Rectal smooth muscle tissue (tissue), 1 donor: Measurements from ENCODE around the gene LRP1B.
"Not testable (repeated sequence)": the region's sequence is repeated elsewhere in the genome, so short reads cannot be mapped to it uniquely, and the experiment has no call there.

Experiments used
- H3K27ac ChIP-seq: one replicate; pipeline ENCODE4 v1.7.0; 2013; ENCODE audit warnings: low read depth, low read length, inconsistent platforms
- H3K27me3 ChIP-seq: one replicate; pipeline ENCODE4 v1.7.0; 2013; ENCODE audit warnings: low read length; ENCODE audit not compliant: control insufficient read depth, insufficient read depth
- H3K36me3 ChIP-seq: one replicate; pipeline ENCODE4 v1.7.0; 2013; ENCODE audit warnings: low read length; ENCODE audit not compliant: control insufficient read depth, insufficient read depth
- H3K4me1 ChIP-seq: one replicate; pipeline ENCODE4 v1.7.0; 2013; ENCODE audit warnings: low read length; ENCODE audit not compliant: control insufficient read depth, insufficient read depth
- H3K4me3 ChIP-seq: one replicate; pipeline ENCODE4 v1.7.0; 2013; ENCODE audit warnings: low read length
- H3K9ac ChIP-seq: one replicate; pipeline ENCODE4 v1.7.0; 2013; ENCODE audit warnings: low read length

The LRP1B gene

DNA sequence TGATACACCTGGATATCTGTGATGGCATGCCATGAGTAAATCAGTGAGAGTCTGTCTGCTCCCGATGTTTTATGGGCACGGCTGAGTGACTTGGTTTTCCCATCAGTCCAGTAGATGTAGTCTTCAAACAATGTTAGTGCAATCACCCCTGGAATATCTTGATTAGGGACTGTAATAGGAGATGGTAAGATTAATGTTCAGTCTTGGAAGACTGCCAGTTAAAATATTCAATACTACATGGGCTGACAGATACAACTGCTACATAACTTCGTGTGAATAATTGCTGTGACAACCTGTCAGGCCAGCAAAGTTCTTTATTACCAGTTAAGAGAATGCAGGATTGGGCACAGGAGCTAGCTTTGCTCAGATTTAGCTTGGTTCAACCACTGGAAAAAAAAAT lies 1673.3 kb downstream of the LRP1B start:
- Histone ChIP-seq H3K4me3 (no peak overlapping the region), H3K36me3 (no peaks in the 10 kb centered on the region), H3K27me3 (no peaks in the 10 kb centered on the region), H3K27ac (no peak overlapping the region), H3K9ac (no peak overlapping the region), H3K4me1 (no peaks in the 10 kb centered on the region)

DNA sequence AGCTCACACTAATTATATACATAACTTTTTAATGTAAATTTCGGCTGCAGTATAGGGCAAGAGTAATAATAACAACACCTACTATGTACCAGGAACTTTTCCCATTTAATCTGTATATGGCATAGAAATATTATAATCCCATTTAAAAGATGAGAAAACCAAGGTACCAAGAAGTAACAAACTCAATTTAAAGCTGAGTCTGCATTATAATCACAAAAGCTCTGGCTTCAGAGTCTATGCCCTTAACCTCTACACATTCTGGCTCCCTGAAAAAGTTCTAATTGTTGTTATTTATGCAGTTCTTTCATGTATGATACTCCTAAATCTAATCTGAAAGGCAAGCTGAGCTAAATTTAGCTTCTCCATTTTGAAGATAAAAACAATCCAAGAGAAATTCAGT lies 1675.5 kb downstream of the LRP1B start:
- Histone ChIP-seq H3K27ac (no peak overlapping the region), H3K27me3 (no peaks in the 10 kb centered on the region), H3K4me1 (no peaks in the 10 kb centered on the region)

DNA sequence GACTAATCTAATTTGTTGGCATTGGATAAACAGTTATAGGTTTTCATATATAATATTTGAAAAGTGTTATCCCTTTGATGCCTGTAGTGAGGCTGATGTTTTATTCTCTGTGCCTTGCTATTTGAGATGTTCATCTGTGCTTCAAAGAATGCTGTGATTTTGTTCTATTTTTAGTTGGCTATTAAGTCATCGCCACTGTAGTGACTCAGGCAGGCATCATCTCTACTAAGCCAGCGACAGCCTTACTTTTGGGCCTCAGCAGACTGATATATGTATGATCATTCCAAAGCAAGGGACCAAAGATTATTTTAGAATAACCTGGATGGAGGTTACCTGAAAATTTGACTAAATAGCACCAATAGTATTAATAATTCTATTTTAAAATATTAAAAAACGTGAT lies 1676.1 kb downstream of the LRP1B start:
- no peaks in the 10 kb centered on the region for H3K4me1 ChIP-seq
- no peak overlapping the region for H3K4me3 ChIP-seq
- H3K27me3 ChIP-seq: no peaks in the 10 kb centered on the region
- no peak overlapping the region for H3K27ac ChIP-seq
- no peaks in the 10 kb centered on the region for H3K36me3 ChIP-seq
- no peak overlapping the region for H3K9ac ChIP-seq

More for the DNA sequence above, 1675.5 kb downstream of the LRP1B start:
- Histone ChIP-seq H3K9ac (no peak overlapping the region), H3K36me3 (no peaks in the 10 kb centered on the region), H3K4me3 (no peak overlapping the region)

DNA sequence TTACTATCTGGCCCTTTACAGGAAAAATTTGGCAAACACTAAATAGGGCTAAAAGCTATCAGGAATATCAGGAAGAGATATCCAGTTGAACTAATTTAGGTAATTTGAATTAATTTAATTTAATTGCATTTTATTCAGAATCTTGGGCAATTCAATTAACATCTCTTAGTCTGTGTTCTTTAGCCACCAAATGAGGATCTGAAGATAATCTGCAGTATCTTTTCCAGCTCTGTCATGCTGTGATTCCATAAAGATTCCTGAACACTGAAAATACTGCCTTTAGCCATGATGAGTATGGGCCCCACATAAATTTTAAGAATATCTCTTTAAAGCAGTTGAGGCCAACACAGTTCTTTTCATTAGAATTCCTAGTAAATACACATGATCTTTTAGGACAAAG lies 1679.5 kb downstream of the LRP1B start:
- Histone ChIP-seq H3K27me3 (no peaks in the 10 kb centered on the region), H3K4me1 (no peaks in the 10 kb centered on the region), H3K4me3 (no peak overlapping the region), H3K36me3 (no peaks in the 10 kb centered on the region), H3K9ac (no peak overlapping the region), H3K27ac (no peak overlapping the region)

DNA sequence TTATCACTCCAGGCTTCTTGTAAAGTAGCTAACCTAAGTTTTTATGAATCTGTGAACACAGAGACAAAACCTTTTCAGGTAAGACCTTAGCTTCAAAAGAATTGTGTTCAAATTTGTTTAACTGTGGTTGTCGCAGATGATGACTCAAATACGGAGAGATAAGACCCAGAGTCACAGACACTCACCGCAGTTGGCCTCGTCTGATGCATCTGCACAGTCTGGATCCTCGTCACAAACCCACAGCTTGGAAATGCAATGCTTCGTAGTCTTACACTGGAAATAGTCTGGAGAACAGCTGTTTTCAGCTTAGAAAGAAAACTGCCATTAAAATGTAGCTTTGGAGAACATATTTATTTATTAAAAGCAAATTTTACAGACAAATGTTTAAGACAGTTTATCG lies 1688.5 kb downstream of the LRP1B start:
- Histone ChIP-seq H3K27me3 (no peaks in the 10 kb centered on the region), H3K36me3 (no peaks in the 10 kb centered on the region), H3K4me3 (no peak overlapping the region), H3K9ac (no peak overlapping the region), H3K4me1 (no peaks in the 10 kb centered on the region), H3K27ac (no peak overlapping the region)

DNA sequence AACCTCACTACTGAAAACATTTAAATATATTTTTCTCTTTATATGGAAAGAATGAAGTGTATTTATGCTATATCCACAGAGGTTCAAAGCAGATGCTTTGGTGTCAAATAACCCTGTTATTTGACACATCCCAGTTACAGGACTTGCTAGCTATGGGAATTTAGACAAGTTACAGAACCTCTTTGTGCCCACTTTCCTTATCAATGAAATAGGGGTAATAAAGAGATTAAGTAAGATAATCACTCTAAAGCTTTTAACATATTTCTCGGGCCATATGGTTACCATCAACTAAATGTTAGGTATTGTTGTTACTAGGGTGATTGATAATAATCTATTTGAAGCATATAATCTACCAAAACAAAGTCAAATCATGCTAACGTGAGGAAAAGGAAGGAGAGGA lies 1690.0 kb downstream of the LRP1B start:
- Histone ChIP-seq H3K27ac (no peak overlapping the region), H3K36me3 (no peaks in the 10 kb centered on the region), H3K27me3 (no peaks in the 10 kb centered on the region), H3K4me1 (no peaks in the 10 kb centered on the region), H3K4me3 (no peak overlapping the region), H3K9ac (no peak overlapping the region)

DNA sequence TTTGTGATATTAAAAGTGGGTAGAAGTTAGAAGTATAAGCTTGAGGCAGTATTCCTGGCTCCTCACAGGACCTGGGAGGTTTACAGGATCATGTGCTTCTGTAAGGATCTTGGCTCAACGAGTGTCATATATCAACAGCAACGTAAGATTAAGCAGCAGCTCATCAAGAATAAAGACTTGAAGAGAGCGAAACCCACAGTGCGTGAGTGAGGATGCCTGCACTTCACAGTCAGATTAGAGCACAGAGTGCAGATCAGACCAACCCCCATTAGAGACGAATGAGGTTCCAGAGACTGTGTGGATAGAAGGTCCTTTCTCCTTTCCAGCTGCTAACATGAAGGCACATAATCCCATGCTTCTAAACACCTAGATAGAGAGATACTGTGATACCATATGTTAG lies 1693.9 kb downstream of the LRP1B start:
- Histone ChIP-seq H3K27ac (no peak overlapping the region), H3K36me3 (no peaks in the 10 kb centered on the region), H3K4me3 (no peak overlapping the region), H3K27me3 (no peaks in the 10 kb centered on the region), H3K4me1 (no peaks in the 10 kb centered on the region), H3K9ac (no peak overlapping the region)

DNA sequence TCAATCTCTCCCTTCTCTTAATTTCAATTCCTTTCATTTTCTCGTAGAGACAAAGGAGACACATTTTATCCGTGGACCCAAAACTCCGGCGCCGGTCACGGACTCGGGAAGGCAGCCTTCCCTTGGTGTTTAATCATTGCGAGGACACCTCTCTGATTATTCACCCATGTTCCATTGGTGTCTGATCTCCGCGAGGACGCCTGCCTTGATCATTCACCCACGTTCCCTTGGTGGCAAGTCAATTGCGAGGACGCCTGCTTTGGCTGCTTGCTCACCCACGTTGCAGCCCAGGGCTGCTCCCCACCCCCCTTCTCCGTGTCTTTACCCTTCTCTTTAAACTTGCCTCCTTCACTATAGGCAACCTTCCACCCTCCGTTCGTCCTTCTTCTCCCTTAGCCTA lies 1703.8 kb downstream of the LRP1B start:
- H3K36me3 ChIP-seq, H3K27ac ChIP-seq, H3K9ac ChIP-seq, H3K4me1 ChIP-seq, H3K4me3 ChIP-seq, H3K27me3 ChIP-seq: not testable (repeated sequence)

DNA sequence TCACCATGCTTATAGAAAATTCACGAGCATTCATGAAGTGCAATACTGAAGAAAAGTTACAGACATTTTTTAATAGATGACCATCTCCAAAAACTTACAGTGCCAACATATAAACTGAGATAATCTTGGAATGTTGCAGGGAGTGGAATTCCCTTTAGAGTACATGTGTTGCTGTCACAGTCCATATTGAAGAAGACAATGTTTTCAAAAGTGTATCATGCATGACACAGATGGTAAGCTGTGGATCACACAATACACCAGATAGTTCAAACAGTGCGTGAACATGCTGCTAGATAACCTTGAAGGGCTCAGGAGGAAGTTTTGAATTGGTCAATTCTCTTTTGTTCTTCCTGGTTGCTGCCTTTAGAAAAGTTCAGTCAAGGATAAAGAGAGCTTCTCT lies 1706.3 kb downstream of the LRP1B start:
- Histone ChIP-seq H3K27ac (no peak overlapping the region), H3K36me3 (no peaks in the 10 kb centered on the region)

DNA sequence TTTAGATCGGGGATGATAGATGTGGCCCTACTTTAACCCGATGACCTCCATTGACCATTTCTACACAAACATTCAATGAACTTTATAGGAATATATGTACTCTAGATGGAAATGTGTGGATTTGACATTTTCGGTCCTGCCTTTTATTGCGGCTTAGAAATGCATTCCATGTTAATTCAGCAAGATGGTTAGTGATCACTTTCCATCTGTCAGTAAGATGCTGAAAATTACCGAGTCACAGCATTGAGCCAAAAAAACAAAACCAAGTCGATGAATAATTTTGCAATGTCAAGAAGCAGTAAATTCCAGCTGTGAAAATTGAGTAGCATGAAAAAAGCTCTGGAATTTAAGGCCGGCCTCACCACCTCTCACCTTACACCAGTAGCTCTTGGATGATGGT lies 1708.1 kb downstream of the LRP1B start:
- H3K4me3 ChIP-seq: no peak overlapping the region
- no peaks in the 10 kb centered on the region for H3K36me3 ChIP-seq
- no peak overlapping the region for H3K27ac ChIP-seq
- H3K4me1 ChIP-seq: no peaks in the 10 kb centered on the region
- no peaks in the 10 kb centered on the region for H3K27me3 ChIP-seq
- no peak overlapping the region for H3K9ac ChIP-seq

More for the DNA sequence above, 1706.3 kb downstream of the LRP1B start:
- no peak overlapping the region for H3K4me3 ChIP-seq
- no peaks in the 10 kb centered on the region for H3K27me3 ChIP-seq
- H3K9ac ChIP-seq: no peak overlapping the region
- H3K4me1 ChIP-seq: no peaks in the 10 kb centered on the region

DNA sequence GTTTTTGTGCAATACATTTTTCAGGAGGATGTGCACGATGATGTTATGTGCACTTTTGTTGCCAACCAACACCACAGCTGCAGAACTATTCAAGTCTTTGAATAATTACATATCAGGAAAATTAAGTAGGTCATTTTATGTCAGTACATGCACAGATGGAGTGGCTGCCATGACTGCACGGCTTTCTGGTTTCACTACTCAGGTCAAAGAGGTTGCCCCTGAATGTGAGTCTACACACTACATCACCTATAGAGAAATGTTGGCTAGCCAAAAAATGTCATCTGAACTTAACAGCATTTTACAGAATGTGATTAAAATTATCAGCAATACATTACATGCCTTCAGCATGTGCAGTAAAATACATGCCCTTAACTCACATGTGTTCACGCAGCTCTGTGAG lies 1713.3 kb downstream of the LRP1B start:
- H3K36me3 ChIP-seq: no peaks in the 10 kb centered on the region
- no peak overlapping the region for H3K9ac ChIP-seq
- no peak overlapping the region for H3K27ac ChIP-seq
- no peak overlapping the region for H3K4me3 ChIP-seq
- no peaks in the 10 kb centered on the region for H3K4me1 ChIP-seq
- no peaks in the 10 kb centered on the region for H3K27me3 ChIP-seq

DNA sequence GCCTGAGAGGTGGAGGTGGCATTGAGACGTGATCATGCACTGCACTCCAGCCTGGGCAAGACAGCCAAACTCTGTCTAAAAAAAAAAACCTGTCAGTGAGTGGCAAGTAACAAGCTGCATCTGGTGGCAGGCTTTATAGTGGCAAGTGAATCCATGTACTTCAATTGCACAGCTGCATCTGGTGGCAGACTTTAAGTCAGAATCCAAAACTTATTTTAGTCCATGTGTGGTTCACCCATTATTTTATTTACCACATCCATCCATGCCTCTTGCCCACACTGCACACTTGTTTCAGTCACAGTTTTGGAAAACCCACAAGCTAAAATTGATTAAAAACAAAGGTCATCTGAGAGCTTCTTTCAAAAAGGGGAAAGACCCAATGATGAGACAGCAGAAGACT lies 1714.2 kb downstream of the LRP1B start:
- H3K4me1 ChIP-seq: no peaks in the 10 kb centered on the region
- H3K4me3 ChIP-seq: no peak overlapping the region
- no peak overlapping the region for H3K9ac ChIP-seq
- no peaks in the 10 kb centered on the region for H3K27me3 ChIP-seq
- H3K27ac ChIP-seq: no peak overlapping the region
- H3K36me3 ChIP-seq: no peaks in the 10 kb centered on the region

DNA sequence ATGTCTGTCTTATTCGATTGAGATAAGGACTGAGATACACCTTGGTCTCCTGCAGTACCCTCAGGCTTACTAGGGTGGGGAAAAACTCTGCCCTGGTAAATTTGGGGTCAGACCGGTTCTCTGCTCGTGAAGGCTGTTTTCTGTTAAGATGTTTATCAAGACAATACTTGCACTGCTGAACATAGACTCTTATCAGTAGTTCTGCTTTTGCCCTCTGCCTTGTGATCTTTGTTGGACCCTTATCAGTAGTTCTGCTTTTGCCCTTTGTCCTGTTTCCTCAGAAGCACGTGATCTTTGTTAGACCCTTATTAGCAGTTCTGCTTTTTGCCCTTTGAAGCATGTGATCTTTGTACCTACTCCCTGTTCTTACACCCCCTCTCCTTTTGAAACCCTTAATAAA lies 1715.8 kb downstream of the LRP1B start:
- H3K36me3 ChIP-seq, H3K9ac ChIP-seq, H3K4me1 ChIP-seq, H3K27ac ChIP-seq, H3K27me3 ChIP-seq, H3K4me3 ChIP-seq: not testable (repeated sequence)

DNA sequence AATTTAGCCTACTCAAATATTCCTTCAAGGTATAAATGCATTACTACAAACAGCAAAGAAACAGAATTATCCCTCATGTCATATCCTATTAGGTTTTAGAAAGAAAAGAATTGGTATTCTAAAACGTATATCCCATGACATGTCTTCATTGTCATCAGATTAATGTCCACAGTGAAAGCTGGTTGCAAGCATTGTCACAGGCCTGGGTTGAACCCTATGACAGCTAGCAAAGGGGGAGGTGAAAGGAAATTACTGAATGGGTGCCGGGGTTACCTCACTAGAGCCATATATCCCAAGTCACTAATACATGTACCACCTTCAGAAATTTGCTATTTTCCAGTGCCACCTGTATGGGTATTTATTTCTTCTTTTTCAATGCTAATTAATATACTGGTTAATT lies 1720.1 kb downstream of the LRP1B start:
- H3K27ac ChIP-seq: no peak overlapping the region
- H3K9ac ChIP-seq: no peak overlapping the region
- no peaks in the 10 kb centered on the region for H3K4me1 ChIP-seq
- H3K36me3 ChIP-seq: no peaks in the 10 kb centered on the region
- H3K27me3 ChIP-seq: no peaks in the 10 kb centered on the region
- no peak overlapping the region for H3K4me3 ChIP-seq
